GM06990 (cell line): Measurements from ENCODE around the gene MAGI1.

ENCODE experiments used
- DNase-seq: peaks from one replicate; pipeline ENCODE4 v3.0.0-alpha.2; 2011; ENCODE audit not compliant: insufficient read length; ENCODE audit errors: extremely low read depth
- H3K27me3 ChIP-seq: replicated peaks from 2 replicates; pipeline ENCODE4 v1.6.0; 2011; ENCODE audit warnings: low read length; ENCODE audit not compliant: control insufficient read depth, insufficient read depth
- H3K36me3 ChIP-seq: 2 replicates; pipeline ENCODE4 v1.5.1; 2011; ENCODE audit warnings: low read length; ENCODE audit not compliant: control insufficient read depth, insufficient read depth
- H3K4me3 ChIP-seq: replicated peaks from 2 replicates; pipeline ENCODE4 v1.5.1; 2011; ENCODE audit warnings: low read depth, mild to moderate bottlenecking, control low read depth, low read length
- CTCF ChIP-seq: IDR thresholded peaks from 2 replicates; pipeline ENCODE4 v1.5.1; 2011; ENCODE audit warnings: low read length, control low read depth, mild to moderate bottlenecking, inconsistent platforms; ENCODE audit not compliant: insufficient read depth, poor library complexity, severe bottlenecking

MAGI1 gene

GRCh38 chr3:65749066-65749465 lies 289.7 kb downstream of the MAGI1 start:
- DNase-seq: no peak
- TF ChIP-seq CTCF: no peak
- H3K4me3 ChIP-seq: no peak overlapping the region
- H3K36me3 ChIP-seq: no peaks in the 10 kb centered on the region
- H3K27me3 ChIP-seq: no peaks in the 10 kb centered on the region

GRCh38 chr3:65748326-65748725 lies 290.4 kb downstream of the MAGI1 start:
- Histone ChIP-seq H3K4me3 (no peak overlapping the region), H3K27me3 (no peaks in the 10 kb centered on the region), H3K36me3 (no peaks in the 10 kb centered on the region)
- DNase-seq: no peak
- no peak for TF ChIP-seq CTCF

GRCh38 chr3:65746848-65747247 lies 291.9 kb downstream of the MAGI1 start:
- Histone ChIP-seq H3K4me3 (no peak overlapping the region), H3K36me3 (no peaks in the 10 kb centered on the region), H3K27me3 (no peaks in the 10 kb centered on the region)
- DNase-seq: no peak
- TF ChIP-seq CTCF: no peak

GRCh38 chr3:65745306-65745705 lies 293.4 kb downstream of the MAGI1 start:
- no peak for DNase-seq
- no peak overlapping the region for H3K4me3 ChIP-seq
- no peaks in the 10 kb centered on the region for H3K27me3 ChIP-seq
- TF ChIP-seq CTCF: no peak
- no peaks in the 10 kb centered on the region for H3K36me3 ChIP-seq

GRCh38 chr3:65742914-65743313 lies 295.8 kb downstream of the MAGI1 start:
- Histone ChIP-seq H3K4me3 (no peak overlapping the region), H3K27me3 (no peaks in the 10 kb centered on the region), H3K36me3 (no peaks in the 10 kb centered on the region)
- DNase-seq: no peak
- TF ChIP-seq CTCF: no peak

- Histone ChIP-seq H3K27me3 (no peaks in the 10 kb centered on the region), H3K4me3 (no peak overlapping the region), H3K36me3 (no peaks in the 10 kb centered on the region)
- no peak for TF ChIP-seq CTCF
- no peak for DNase-seq
Measured at GRCh38 chr3:65741540-65741939, 297.2 kb downstream of the MAGI1 start.
